GM18868 (cell line): ENCODE data around the gene NCKAP5.

ENCODE experiments used
- ATAC-seq: cut with Tn5 transposase; IDR thresholded peaks from one replicate; pipeline ENCODE4 v1.9.1; 2021; ENCODE audit warnings: mild to moderate bottlenecking, moderate library complexity; ENCODE audit not compliant: unreplicated experiment

Gene NCKAP5

GRCh38 chr2:132751836-132752235, 816.4 kb downstream of the NCKAP5 start:
- ATAC-seq = no peak

- no peak for ATAC-seq
Measured at GRCh38 chr2:132750606-132751005, 817.7 kb downstream of the NCKAP5 start.

GRCh38 chr2:132747046-132747445, 821.2 kb downstream of the NCKAP5 start:
- peak; percentile 83 for ATAC-seq

GRCh38 chr2:132741754-132742153, 826.5 kb downstream of the NCKAP5 start:
- no peak for ATAC-seq

- no peak for ATAC-seq
Measured at GRCh38 chr2:132740081-132740720, 828.1 kb downstream of the NCKAP5 start.

GRCh38 chr2:132738223-132738622, 830.0 kb downstream of the NCKAP5 start:
- no peak for ATAC-seq

- no peak for ATAC-seq
Measured at GRCh38 chr2:132736059-132736458, 832.2 kb downstream of the NCKAP5 start.

GRCh38 chr2:132734961-132735360, 833.3 kb downstream of the NCKAP5 start:
- no peak for ATAC-seq

GRCh38 chr2:132733094-132733493, 835.2 kb downstream of the NCKAP5 start:
- ATAC-seq = no peak

GRCh38 chr2:132732694-132733093, 835.6 kb downstream of the NCKAP5 start:
- ATAC-seq = no peak

- no peak for ATAC-seq
Measured at GRCh38 chr2:132731441-132731840, 836.8 kb downstream of the NCKAP5 start.

GRCh38 chr2:132730611-132731010, 837.7 kb downstream of the NCKAP5 start:
- ATAC-seq = no peak

- no peak for ATAC-seq
Measured at GRCh38 chr2:132729522-132729921, 838.7 kb downstream of the NCKAP5 start.

GRCh38 chr2:132726155-132726554, 842.1 kb downstream of the NCKAP5 start:
- ATAC-seq = no peak

- no peak for ATAC-seq
Measured at GRCh38 chr2:132725748-132726147, 842.5 kb downstream of the NCKAP5 start.

- no peak for ATAC-seq
Measured at GRCh38 chr2:132725148-132725547, 843.1 kb downstream of the NCKAP5 start.

- ATAC-seq = no peak
Measured at GRCh38 chr2:132721938-132722337, 846.3 kb downstream of the NCKAP5 start.

- no peak for ATAC-seq
Measured at GRCh38 chr2:132720393-132720792, 847.9 kb downstream of the NCKAP5 start.

- no peak for ATAC-seq
Measured at GRCh38 chr2:132719480-132719879, 848.8 kb downstream of the NCKAP5 start.

- ATAC-seq = no peak
Measured at GRCh38 chr2:132716954-132717353, 851.3 kb downstream of the NCKAP5 start.

GRCh38 chr2:132715386-132716351, 852.6 kb downstream of the NCKAP5 start:
- ATAC-seq = peak; percentile 65

- no peak for ATAC-seq
Measured at GRCh38 chr2:132703396-132703795, 864.9 kb downstream of the NCKAP5 start.
